Body of pancreas (tissue), 4 donors: ENCODE measurements around the gene BCL2L15.

Experiments
- CTCF ChIP-seq, 7 experiments: fragments of 450-650 bp in 4 of 7; fragments of 200-600 bp in 3 of 7; sonication (generic) in 3 of 7; IDR thresholded peaks; one replicate each; pipeline ENCODE4 v1.5.1; 2016 to 2019; ENCODE audit warnings: antibody characterized with exemption in 7 of 7
- POLR2A ChIP-seq, 3 donors: fragments of 450-650 bp; IDR thresholded peaks; one replicate each; pipeline ENCODE4 v1.6.1; 2016; ENCODE audit warnings: antibody characterized with exemption in 3 of 3, mild to moderate bottlenecking in 2 of 3

GRCh38 chr1:113858982-113859381, 28.4 kb downstream of the BCL2L15 start:
- no peak for TF ChIP-seq CTCF (IDR thresholded peaks at IDR 0.05)
- no peak for TF ChIP-seq POLR2A (IDR thresholded peaks at IDR 0.05)
